ENCODE results near the gene HIC2. TPM values are rescaled to one million over a fixed set of nuclear protein-coding genes. Genes with fewer than 3 reads are reported as not detected.
"Not testable (repeated sequence)": the region's sequence is repeated elsewhere in the genome, so short reads cannot be mapped to it uniquely, and the experiment has no call there.

Gene HIC2
- polyA plus RNA-seq, 3 donors, result 0.34 to 3.9 (median 0.36) TPM

- H3K27ac Mint-ChIP-seq; H4K20me1 ChIP-seq (ENCODE audit: insufficient read depth, low read length): not testable (repeated sequence)
Observed at GRCh38 chr22:21401197-21401969, 15.8 kb upstream of the HIC2 start.

GRCh38 chr22:21402763-21403314 lies 14.3 kb upstream of the HIC2 start:
- no CpG with 5 or more reads among the region's 5 CpGs for WGBS (ENCODE audit: insufficient coverage)
- intact Hi-C loops (cut with micrococcal nuclease); H3K4me1 Mint-ChIP-seq; H3K27ac Mint-ChIP-seq; H4K20me1 ChIP-seq (ENCODE audit: insufficient read depth, low read length); H3K9me3 Mint-ChIP-seq; H3K4me2 ChIP-seq (replicated peaks; ENCODE audit: extremely low read depth, low read length, poor library complexity, severe bottlenecking); H3K36me3 ChIP-seq (replicated peaks in 1 of 2; ENCODE audit: control insufficient read depth in 1 of 2, insufficient read depth in 2 of 2, low read length in 2 of 2); H3K27ac ChIP-seq (ENCODE audit: low read depth in 1 of 2, low read length in 2 of 2); H3K9me3 ChIP-seq (replicated peaks in 1 of 2; ENCODE audit: control insufficient read depth in 1 of 2, insufficient read depth in 1 of 2, low read length in 2 of 2); H2AFZ ChIP-seq (ENCODE audit: insufficient read depth, low read depth, low read length, poor library complexity, severe bottlenecking); H3K4me3 Mint-ChIP-seq; H3K9ac ChIP-seq (ENCODE audit: insufficient read depth, low read length, poor library complexity, severe bottlenecking); H3K4me3 ChIP-seq (replicated peaks in 1 of 3; ENCODE audit: low read depth in 2 of 3, low read length in 3 of 3); H3K27me3 ChIP-seq (ENCODE audit: control insufficient read depth in 2 of 2, insufficient read depth in 2 of 2, low read length in 2 of 2); H3K79me2 ChIP-seq (ENCODE audit: insufficient read depth, low read length); H3K27me3 Mint-ChIP-seq (ENCODE audit: low read depth in 3 of 3); H3K36me3 Mint-ChIP-seq; DNase-seq; H3K4me1 ChIP-seq (ENCODE audit: control insufficient read depth in 1 of 2, insufficient read depth in 2 of 2, low read length in 2 of 2): not testable (repeated sequence)

More at GRCh38 chr22:21401197-21401969, 15.8 kb upstream of the HIC2 start:
- H3K27ac ChIP-seq (ENCODE audit: low read depth in 1 of 2, low read length in 2 of 2); DNase-seq; H3K9me3 Mint-ChIP-seq; H3K27me3 ChIP-seq (ENCODE audit: control insufficient read depth in 2 of 2, insufficient read depth in 2 of 2, low read length in 2 of 2); H3K4me3 Mint-ChIP-seq; H3K4me3 ChIP-seq (replicated peaks in 1 of 3; ENCODE audit: low read depth in 2 of 3, low read length in 3 of 3); H3K79me2 ChIP-seq (ENCODE audit: insufficient read depth, low read length); intact Hi-C loops (cut with micrococcal nuclease); H3K9ac ChIP-seq (ENCODE audit: insufficient read depth, low read length, poor library complexity, severe bottlenecking); H2AFZ ChIP-seq (ENCODE audit: insufficient read depth, low read depth, low read length, poor library complexity, severe bottlenecking); H3K4me2 ChIP-seq (replicated peaks; ENCODE audit: extremely low read depth, low read length, poor library complexity, severe bottlenecking); H3K4me1 ChIP-seq (ENCODE audit: control insufficient read depth in 1 of 2, insufficient read depth in 2 of 2, low read length in 2 of 2); H3K4me1 Mint-ChIP-seq; H3K9me3 ChIP-seq (replicated peaks in 1 of 2; ENCODE audit: control insufficient read depth in 1 of 2, insufficient read depth in 1 of 2, low read length in 2 of 2); H3K36me3 Mint-ChIP-seq; H3K36me3 ChIP-seq (replicated peaks in 1 of 2; ENCODE audit: control insufficient read depth in 1 of 2, insufficient read depth in 2 of 2, low read length in 2 of 2); H3K27me3 Mint-ChIP-seq (ENCODE audit: low read depth in 3 of 3): not testable (repeated sequence)
- no CpG with 5 or more reads among the region's 21 CpGs for WGBS (ENCODE audit: insufficient coverage)

DNA sequence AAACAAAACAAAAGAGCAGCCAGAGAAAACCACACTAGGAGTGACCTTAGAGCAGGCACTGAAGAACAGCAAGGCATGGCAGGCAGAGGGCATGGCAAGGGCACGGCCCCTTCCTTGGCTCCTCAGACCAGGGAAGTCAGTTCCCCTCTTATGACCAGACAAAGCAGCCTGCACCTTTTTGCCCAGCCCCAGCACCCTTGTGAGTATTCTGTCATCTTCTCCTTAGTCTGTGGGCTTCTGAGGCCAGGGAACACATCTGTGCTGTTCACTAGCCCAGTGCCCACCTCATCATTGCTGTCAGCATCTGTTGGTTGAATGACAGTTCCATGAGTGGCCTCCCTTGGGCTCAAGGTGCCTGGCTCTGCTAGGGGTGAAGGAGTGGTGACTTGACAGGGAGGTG lies 10.0 kb upstream of the HIC2 start:
- H3K4me2 ChIP-seq (replicated peaks; ENCODE audit: extremely low read depth, low read length, poor library complexity, severe bottlenecking); H4K20me1 ChIP-seq (ENCODE audit: insufficient read depth, low read length); H3K9ac ChIP-seq (ENCODE audit: insufficient read depth, low read length, poor library complexity, severe bottlenecking); H3K4me3 Mint-ChIP-seq; H3K27ac ChIP-seq (ENCODE audit: low read depth in 1 of 2, low read length in 2 of 2); H3K9me3 Mint-ChIP-seq; H3K27me3 ChIP-seq (ENCODE audit: control insufficient read depth in 2 of 2, insufficient read depth in 2 of 2, low read length in 2 of 2); H3K27me3 Mint-ChIP-seq (ENCODE audit: low read depth in 3 of 3); H3K9me3 ChIP-seq (replicated peaks in 1 of 2; ENCODE audit: control insufficient read depth in 1 of 2, insufficient read depth in 1 of 2, low read length in 2 of 2); intact Hi-C loops (cut with micrococcal nuclease); H3K4me1 ChIP-seq (ENCODE audit: control insufficient read depth in 1 of 2, insufficient read depth in 2 of 2, low read length in 2 of 2); H3K4me1 Mint-ChIP-seq; H3K27ac Mint-ChIP-seq; H3K79me2 ChIP-seq (ENCODE audit: insufficient read depth, low read length); H3K36me3 ChIP-seq (replicated peaks in 1 of 2; ENCODE audit: control insufficient read depth in 1 of 2, insufficient read depth in 2 of 2, low read length in 2 of 2); DNase-seq; H3K4me3 ChIP-seq (replicated peaks in 1 of 3; ENCODE audit: low read depth in 2 of 3, low read length in 3 of 3); H2AFZ ChIP-seq (ENCODE audit: insufficient read depth, low read depth, low read length, poor library complexity, severe bottlenecking); H3K36me3 Mint-ChIP-seq: not testable (repeated sequence)
- no CpG with 5 or more reads among the region's 1 CpG for WGBS (ENCODE audit: insufficient coverage)

GRCh38 chr22:21407792-21408191 lies 9.4 kb upstream of the HIC2 start:
- H3K9me3 Mint-ChIP-seq; H3K36me3 Mint-ChIP-seq; H3K9ac ChIP-seq (ENCODE audit: insufficient read depth, low read length, poor library complexity, severe bottlenecking); DNase-seq; H2AFZ ChIP-seq (ENCODE audit: insufficient read depth, low read depth, low read length, poor library complexity, severe bottlenecking); H3K27ac Mint-ChIP-seq; H3K27me3 Mint-ChIP-seq (ENCODE audit: low read depth in 3 of 3); H3K4me3 Mint-ChIP-seq; H4K20me1 ChIP-seq (ENCODE audit: insufficient read depth, low read length); intact Hi-C loops (cut with micrococcal nuclease); H3K4me3 ChIP-seq (replicated peaks in 1 of 3; ENCODE audit: low read depth in 2 of 3, low read length in 3 of 3); H3K4me1 Mint-ChIP-seq; H3K27me3 ChIP-seq (ENCODE audit: control insufficient read depth in 2 of 2, insufficient read depth in 2 of 2, low read length in 2 of 2); H3K4me2 ChIP-seq (replicated peaks; ENCODE audit: extremely low read depth, low read length, poor library complexity, severe bottlenecking); H3K9me3 ChIP-seq (replicated peaks in 1 of 2; ENCODE audit: control insufficient read depth in 1 of 2, insufficient read depth in 1 of 2, low read length in 2 of 2); H3K79me2 ChIP-seq (ENCODE audit: insufficient read depth, low read length); H3K36me3 ChIP-seq (replicated peaks in 1 of 2; ENCODE audit: control insufficient read depth in 1 of 2, insufficient read depth in 2 of 2, low read length in 2 of 2); H3K27ac ChIP-seq (ENCODE audit: low read depth in 1 of 2, low read length in 2 of 2); H3K4me1 ChIP-seq (ENCODE audit: control insufficient read depth in 1 of 2, insufficient read depth in 2 of 2, low read length in 2 of 2): not testable (repeated sequence)
- no CpG with 5 or more reads among the region's 4 CpGs for WGBS (ENCODE audit: insufficient coverage)
